NCI-H2196 (cell line): Measurements from ENCODE around the gene ARL15.
"Not testable (repeated sequence)": the region's sequence is repeated elsewhere in the genome, so short reads cannot be mapped to it uniquely, and the experiment has no call there.

Experiments
- DNase-seq: peaks from one replicate; lab custom pipeline; 2025; ENCODE audit not compliant: unreplicated experiment; lab: John Stamatoyannopoulos, UW

Gene ARL15

GRCh38 chr5:54103871-54104270, 206.5 kb downstream of the ARL15 start:
- DNase-seq: no peak

GRCh38 chr5:54098267-54098666, 212.1 kb downstream of the ARL15 start:
- no peak for DNase-seq

GRCh38 chr5:54095969-54096368, 214.4 kb downstream of the ARL15 start:
- no peak for DNase-seq

GRCh38 chr5:54094706-54095105, 215.7 kb downstream of the ARL15 start:
- DNase-seq: no peak

- no peak for DNase-seq
Measured at GRCh38 chr5:54093861-54094260, 216.5 kb downstream of the ARL15 start.

- DNase-seq: no peak
Measured at GRCh38 chr5:54093081-54093492, 217.3 kb downstream of the ARL15 start.

- DNase-seq: no peak
Measured at GRCh38 chr5:54091307-54092130, 218.9 kb downstream of the ARL15 start.

- no peak for DNase-seq
Measured at GRCh38 chr5:54090495-54091120, 219.8 kb downstream of the ARL15 start.

GRCh38 chr5:54088081-54088480, 222.3 kb downstream of the ARL15 start:
- DNase-seq: no peak

GRCh38 chr5:54087436-54087835, 222.9 kb downstream of the ARL15 start:
- DNase-seq: no peak

GRCh38 chr5:54086191-54086590, 224.2 kb downstream of the ARL15 start:
- no peak for DNase-seq

- no peak for DNase-seq
Measured at GRCh38 chr5:54084696-54085095, 225.7 kb downstream of the ARL15 start.

- DNase-seq: no peak
Measured at GRCh38 chr5:54083851-54084250, 226.5 kb downstream of the ARL15 start.

GRCh38 chr5:54083245-54083644, 227.1 kb downstream of the ARL15 start:
- DNase-seq: no peak

GRCh38 chr5:54081415-54081814, 229.0 kb downstream of the ARL15 start:
- DNase-seq: no peak

- DNase-seq: no peak
Measured at GRCh38 chr5:54080831-54081230, 229.5 kb downstream of the ARL15 start.

- DNase-seq: no peak
Measured at GRCh38 chr5:54073735-54074134, 236.6 kb downstream of the ARL15 start.

GRCh38 chr5:54073131-54073530, 237.2 kb downstream of the ARL15 start:
- DNase-seq: no peak

GRCh38 chr5:54066433-54066832, 243.9 kb downstream of the ARL15 start:
- no peak for DNase-seq

GRCh38 chr5:54063817-54064216, 246.6 kb downstream of the ARL15 start:
- DNase-seq: no peak

GRCh38 chr5:54062958-54063357, 247.4 kb downstream of the ARL15 start:
- no peak for DNase-seq

GRCh38 chr5:54060919-54061318, 249.5 kb downstream of the ARL15 start:
- not testable (repeated sequence) for DNase-seq

GRCh38 chr5:54049963-54050362, 260.4 kb downstream of the ARL15 start:
- DNase-seq: no peak
